GM12865 (cell line): ENCODE results near the gene EPAS1.

ENCODE experiments used
- DNase-seq: peaks from one replicate; pipeline ENCODE4 v3.0.0; 2010; ENCODE audit warnings: low read depth
- H3K4me3 ChIP-seq: 2 replicates; pipeline ENCODE4 v1.5.1; 2011; ENCODE audit warnings: mild to moderate bottlenecking, low read depth, low read length, control low read depth
- TF ChIP-seq, protein P1 (sequence below): IDR thresholded peaks from 2 replicates; pipeline ENCODE4 v1.5.1; 2011; ENCODE audit warnings: low read length, control low read depth, low read depth, inconsistent platforms; ENCODE audit not compliant: insufficient read depth; ENCODE audit errors: missing control alignments

Gene EPAS1

DNA sequence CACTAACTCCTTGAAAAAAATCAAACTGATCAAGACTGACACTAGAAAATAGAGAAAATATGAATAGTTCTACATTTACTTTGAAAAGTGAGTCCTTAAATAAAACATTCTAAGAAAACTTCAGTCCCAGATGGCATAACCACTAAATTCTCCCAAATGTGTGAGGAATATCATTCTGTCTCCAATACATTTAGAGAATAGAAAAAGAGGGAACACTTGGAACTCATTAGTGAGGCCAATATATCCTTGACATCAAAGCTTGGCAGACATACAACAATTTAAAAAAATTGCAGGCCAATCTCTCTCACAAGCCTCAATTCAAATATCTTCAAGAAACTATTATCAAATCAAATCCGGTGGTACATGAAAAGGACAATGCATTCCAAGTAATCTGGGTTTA, 102.8 kb downstream of the EPAS1 start:
- DNase-seq = no peak

DNA sequence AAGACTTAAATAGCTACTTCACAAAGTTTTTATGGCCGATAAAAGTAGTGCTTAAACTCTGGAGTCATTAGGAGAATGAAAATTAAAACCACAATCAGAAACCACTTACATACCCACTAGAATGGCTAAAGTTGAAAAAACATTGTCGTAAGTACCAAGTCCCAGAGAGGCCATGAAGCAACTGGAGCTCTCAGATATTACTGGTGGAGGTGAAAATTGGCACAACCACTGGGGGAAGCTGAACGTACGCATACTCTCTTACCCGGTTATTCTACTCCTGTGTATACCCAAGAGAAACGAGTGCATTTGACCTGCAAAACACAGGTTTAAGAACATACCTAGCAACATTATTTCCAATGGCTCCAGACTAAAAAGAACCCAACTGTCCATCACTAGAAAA, 105.7 kb downstream of the EPAS1 start:
- H3K4me3 ChIP-seq = no peak overlapping the region
- TF ChIP-seq, protein P1, sequence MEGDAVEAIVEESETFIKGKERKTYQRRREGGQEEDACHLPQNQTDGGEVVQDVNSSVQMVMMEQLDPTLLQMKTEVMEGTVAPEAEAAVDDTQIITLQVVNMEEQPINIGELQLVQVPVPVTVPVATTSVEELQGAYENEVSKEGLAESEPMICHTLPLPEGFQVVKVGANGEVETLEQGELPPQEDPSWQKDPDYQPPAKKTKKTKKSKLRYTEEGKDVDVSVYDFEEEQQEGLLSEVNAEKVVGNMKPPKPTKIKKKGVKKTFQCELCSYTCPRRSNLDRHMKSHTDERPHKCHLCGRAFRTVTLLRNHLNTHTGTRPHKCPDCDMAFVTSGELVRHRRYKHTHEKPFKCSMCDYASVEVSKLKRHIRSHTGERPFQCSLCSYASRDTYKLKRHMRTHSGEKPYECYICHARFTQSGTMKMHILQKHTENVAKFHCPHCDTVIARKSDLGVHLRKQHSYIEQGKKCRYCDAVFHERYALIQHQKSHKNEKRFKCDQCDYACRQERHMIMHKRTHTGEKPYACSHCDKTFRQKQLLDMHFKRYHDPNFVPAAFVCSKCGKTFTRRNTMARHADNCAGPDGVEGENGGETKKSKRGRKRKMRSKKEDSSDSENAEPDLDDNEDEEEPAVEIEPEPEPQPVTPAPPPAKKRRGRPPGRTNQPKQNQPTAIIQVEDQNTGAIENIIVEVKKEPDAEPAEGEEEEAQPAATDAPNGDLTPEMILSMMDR = no peak
- DNase-seq = no peak

More for the DNA sequence above, 102.8 kb downstream of the EPAS1 start:
- TF ChIP-seq, protein P1 = no peak
- no peak overlapping the region for H3K4me3 ChIP-seq

DNA sequence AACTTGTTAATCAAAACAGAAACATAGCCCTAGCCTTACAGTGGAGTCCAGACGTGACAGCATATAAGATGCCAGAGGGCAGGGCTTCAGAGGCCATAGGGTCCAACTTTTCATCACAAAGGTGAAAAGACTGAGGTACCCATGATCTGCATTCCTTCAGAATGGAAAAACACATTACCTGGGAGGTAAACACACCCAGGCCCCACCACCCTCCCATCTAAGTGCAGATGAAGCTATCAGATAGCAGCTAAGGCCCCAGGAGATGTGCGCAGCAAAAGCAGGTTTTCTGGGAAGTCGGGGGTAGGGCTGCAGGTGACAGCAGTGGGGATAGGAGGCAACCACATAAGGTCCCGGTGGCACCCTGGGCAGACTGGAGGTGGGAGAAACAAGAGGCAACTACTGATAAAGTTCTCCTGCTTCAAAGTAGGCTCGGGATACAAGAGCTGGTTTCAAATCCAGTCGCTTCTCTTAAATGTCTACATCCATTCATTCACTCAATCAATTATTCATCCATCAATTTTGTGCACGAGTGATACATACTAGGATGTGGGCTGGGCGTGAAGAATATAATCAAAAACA, 107.1 kb downstream of the EPAS1 start:
- H3K4me3 ChIP-seq = no peak overlapping the region
- no peak for DNase-seq
- TF ChIP-seq, protein P1 = no peak

DNA sequence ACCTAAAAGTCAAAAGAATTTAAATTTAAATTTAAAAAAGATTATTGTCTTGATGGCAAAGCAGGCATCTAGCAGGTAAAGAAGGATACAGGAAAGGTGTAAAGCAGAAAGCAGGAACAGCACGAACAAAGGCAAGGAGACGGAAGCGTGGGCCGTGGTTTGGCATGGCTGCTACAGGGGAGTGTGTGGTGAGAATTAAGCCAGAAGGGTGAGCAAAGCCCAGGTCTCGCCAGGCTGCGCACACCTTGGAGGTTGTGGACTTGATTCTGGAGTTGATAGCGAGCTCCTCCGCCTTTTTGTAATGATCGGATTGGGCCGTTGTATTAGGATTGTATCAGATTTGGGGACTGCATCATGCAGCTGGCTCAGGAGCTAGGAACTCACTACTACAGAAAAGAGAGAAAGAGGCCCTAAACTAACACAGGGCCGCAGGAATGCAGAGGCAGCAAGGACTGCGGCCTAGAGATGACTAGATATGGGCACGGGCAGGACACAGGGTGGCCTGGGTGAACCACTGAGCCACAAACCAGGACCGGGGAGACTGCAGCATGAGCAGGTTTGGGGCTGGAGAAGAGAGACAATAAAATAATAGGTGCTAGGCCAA, 110.7 kb downstream of the EPAS1 start:
- no peak overlapping the region for H3K4me3 ChIP-seq
- no peak for DNase-seq
- TF ChIP-seq, protein P1 = no peak

DNA sequence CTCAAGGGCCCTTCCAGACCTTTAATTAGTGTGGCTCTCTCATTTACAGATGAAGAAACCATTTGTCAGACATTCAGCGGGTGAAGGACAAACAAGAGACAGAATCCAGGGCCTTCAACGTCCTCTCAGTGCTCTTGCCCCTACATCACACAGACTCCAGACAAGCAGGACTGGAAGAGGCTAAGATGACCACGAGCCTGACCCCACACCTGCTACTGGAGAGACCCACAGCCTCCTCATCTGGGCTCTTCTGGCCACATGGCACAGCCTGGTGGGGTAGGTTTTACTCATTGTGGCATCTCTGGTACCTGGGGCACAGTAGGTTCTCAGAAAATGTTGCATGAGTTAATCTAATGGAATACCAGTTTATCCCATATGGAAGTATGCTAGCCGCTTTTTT, 112.5 kb downstream of the EPAS1 start:
- no peak for DNase-seq
- H3K4me3 ChIP-seq = no peak overlapping the region
- TF ChIP-seq, protein P1 = no peak

DNA sequence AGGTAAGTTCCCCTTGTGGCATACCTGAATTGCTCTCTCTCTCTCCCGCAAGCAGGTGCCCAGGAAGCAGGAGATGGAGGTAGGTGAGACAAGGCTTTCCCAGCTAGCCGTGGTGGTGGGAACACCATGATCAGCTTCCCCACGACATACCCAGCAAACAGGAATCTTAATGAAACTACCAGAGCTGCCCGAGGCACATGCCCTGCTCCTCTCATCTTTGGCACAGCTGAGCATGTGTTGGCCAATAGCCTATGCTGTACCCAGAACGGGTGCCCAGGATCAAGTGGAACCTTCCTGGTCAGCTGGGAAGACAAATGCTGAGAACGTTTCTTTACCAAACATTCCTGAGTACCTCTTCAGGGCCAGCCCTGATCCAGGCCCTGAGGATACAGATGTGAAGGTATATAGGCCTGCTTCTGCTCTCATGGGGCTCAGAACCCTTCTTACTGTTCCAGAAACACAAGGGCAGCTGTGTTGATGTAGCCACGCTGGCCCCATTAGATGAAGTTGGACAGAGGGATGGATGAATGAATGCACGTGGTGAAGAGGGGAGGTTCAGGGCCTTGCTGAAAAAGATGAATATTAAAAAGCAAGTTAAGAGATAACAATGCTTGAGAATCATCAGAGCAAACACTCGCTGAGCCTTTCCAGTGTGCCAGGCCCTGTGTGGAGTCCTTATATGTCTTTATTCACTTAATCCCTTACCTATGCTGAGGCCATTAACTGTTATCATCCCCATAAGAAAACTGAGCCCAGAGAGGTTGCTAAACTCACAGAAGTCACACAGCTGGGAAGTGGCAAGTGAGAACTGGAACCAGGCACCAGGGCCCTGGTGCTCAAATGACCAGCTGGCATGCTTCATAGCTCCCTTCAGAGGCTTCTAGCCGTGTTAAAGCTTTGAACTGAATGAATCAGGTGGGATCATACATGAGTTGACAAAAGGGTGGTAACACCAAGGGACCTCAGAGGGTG, 113.4 kb downstream of the EPAS1 start:
- no peak overlapping the region for H3K4me3 ChIP-seq
- TF ChIP-seq, protein P1 = no peak
- DNase-seq = no peak
